NCI-H345 (cell line): ENCODE results near the gene ENTPD1.
"Not testable (repeated sequence)": the region's sequence is repeated elsewhere in the genome, so short reads cannot be mapped to it uniquely, and the experiment has no call there.

ENCODE experiments used
- DNase-seq: peaks from one replicate; lab custom pipeline; 2025; lab: John Stamatoyannopoulos, UW

ENTPD1 gene, protein sequence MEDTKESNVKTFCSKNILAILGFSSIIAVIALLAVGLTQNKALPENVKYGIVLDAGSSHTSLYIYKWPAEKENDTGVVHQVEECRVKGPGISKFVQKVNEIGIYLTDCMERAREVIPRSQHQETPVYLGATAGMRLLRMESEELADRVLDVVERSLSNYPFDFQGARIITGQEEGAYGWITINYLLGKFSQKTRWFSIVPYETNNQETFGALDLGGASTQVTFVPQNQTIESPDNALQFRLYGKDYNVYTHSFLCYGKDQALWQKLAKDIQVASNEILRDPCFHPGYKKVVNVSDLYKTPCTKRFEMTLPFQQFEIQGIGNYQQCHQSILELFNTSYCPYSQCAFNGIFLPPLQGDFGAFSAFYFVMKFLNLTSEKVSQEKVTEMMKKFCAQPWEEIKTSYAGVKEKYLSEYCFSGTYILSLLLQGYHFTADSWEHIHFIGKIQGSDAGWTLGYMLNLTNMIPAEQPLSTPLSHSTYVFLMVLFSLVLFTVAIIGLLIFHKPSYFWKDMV

DNA sequence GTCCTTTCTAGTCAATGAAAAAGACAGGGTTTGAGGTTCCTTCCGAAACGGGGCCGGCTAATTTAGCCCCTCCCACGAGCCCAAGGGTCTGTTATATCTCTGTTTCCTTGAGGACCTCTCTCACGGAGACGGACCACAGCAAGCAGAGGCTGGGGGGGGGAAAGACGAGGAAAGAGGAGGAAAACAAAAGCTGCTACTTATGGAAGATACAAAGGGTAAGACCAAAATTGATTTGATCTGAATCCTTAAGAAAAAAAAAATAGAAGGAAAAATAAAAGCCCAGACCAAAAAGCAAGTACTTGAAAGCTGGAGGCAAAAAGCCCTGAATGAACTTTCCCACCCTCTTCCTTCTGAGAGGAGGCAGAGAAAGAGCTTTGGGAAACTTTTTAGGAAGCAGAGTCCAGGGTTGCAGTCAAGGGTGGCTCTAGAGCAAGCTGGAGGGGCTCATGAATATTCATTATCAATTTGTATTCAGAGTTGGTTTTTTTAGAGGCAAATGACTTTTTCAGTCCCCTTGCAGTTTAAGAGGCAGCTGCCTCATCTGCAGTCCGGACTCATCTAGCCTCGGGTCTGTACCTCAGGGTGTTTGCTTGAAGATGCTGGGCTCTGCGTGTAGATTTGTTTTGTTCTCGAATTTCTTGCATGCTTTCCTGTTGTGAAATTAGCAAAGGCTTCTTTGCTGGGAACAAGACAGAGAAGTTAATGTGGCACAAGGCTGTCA lies at the start of gene ENTPD1:
Gene ENTPD1, plus strand, starts transcription at position 123 of the 721 bp plus-strand sequence. Its CDS starts 77 bp downstream, at position 200.
- DNase-seq = no peak

DNA sequence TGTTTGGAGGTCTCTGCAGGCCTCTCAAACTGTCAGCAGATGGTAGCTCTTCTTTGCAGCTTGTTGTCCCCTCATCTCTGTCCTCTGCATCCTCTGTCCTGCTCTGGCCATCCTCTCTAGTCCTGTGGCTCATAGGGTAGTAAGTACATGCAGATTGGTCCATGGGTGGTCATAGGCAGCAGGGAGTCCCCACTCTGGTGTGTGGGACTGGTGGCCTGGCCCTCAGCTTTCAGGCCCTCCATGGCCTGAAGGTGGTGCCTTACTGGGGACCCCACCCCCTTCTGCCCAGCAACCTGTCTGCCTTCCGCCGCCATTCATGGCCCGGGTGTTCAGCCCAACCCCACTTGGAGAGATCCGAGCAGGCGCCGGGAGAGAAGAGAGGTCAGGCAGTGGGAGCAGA lies 49.4 kb upstream of the ENTPD1 start:
- DNase-seq = no peak

DNA sequence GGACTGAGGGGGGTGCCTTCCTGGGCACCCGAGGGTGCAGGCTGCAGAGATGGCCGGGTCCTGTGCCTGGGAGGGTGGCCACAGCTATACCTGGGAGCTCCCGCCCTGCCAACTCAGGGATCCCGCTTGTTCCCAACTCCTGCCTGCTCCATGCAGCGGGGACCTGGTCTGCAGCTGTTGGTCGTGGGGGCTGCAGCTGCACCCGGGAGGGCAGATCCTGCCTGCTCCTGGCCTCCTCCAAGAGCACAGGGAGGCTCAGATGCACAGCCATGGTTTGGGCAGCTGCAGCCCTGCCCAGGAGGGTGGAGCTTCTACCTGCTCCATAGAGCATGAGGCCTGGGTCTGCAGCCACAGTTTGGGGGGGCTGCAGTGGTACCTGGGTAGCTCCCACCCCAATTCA lies 49.0 kb upstream of the ENTPD1 start:
- DNase-seq = no peak

DNA sequence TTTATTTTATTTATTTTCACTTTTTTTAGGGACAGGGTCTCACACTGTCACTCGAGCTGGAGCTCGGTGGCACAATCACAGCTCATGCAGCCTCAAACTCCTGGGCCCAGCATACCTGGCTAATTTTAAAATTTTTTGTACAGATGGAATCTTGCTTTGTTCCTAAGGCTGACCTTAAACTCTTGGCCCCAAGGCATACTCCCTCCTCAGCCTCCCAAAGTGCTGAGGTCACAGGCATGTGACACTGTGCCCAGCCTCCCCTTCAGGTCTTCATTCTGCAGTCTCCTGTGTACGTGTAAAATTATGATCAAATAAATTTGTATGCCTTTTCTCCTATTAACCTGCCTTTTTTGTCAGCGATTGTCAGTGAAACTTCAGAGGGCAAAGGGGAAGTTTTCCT lies 44.5 kb upstream of the ENTPD1 start:
- DNase-seq = no peak

DNA sequence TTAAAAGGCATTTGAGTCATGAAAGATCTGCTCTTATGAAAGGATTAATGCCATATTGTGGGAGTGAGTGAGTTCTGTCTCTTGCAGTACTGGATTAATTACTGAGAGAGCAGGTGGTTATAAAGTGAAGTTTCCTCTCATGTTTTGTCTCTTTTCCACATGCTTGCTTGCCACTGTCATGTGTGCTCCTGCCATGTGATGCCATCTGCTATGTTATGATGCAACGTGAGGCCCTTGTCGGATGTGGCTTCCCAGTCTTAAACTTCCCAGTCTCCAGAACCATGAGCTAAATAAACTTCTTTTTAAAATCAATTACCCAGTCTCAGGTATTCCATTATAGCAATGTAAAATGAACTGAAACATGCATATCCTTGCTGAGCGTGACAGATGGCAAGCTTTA lies 39.5 kb upstream of the ENTPD1 start:
- no peak for DNase-seq

DNA sequence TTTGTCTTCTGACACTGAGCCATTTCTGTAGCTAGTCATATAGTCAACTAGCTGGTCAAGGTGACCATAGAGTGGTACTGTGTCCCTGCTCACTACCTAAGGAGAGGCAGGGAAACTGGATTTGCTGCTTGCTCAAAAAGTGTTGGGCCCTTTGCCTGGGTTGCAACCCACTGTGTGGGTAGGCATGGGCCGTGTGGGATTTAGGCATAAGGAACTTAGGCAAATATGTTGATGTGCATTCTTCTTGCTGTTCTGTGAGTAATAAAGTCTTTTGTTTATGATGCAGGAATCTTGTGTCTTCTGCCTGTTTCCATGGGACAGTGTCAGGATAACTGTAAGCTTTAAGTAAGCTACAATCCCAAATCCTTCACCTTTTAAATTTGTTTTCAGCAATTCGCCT lies 39.1 kb upstream of the ENTPD1 start:
- DNase-seq = no peak

DNA sequence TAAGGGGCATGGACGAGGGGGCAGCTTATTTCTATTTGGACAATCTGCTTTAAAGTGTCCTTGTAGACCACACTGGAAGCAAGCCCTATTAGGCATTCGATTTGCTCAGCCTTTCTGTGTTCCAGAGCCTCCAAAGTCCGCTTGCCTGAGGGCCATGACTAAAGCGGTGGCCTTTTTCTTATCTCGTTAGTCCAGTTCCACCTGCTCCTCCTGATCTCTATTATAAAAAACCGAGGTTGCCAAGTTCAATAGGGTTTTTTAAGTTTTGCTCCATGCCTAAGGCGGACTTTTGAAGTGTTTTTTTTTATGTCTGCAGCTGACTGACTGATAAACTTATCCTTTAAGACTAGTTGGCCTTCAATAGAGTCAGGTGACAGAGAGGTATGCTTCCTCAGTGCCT lies 35.2 kb upstream of the ENTPD1 start:
- not testable (repeated sequence) for DNase-seq

DNA sequence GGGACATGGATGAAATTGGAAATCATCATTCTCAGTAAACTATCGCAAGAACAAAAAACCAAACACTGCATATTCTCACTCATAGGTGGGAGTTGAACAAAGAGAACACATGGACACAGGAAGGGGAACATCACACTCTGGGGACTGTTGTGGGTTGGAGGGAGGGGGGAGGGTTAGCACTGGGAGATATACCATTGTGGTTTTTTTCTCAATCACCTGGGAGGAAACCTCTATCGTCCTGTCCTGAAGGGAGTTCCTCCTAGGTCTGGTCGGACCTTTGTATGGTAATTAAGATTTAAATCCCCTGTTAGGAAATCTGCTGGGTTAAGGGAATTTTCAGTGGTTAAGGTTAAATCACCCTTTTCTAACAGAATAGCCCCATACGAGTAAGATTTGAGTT lies 33.5 kb upstream of the ENTPD1 start:
- not testable (repeated sequence) for DNase-seq

DNA sequence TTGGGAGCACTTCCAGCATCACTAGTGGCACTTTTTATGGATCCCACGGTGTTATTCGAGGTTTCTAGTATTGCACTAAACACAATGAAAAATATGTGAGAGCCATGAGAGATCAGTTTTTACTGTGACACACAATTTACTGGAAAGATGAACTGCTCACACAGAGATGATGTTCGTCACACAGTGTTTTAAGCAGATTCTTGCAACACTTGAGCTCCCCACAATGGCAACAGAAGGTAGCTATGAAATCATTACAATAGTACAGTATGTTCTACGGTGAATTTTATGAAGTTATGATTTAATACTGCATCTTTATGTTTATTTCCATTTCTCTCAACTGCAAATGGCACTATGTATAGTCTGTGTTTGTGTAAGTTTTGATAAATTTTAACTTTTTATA lies 27.4 kb upstream of the ENTPD1 start:
- DNase-seq = no peak

DNA sequence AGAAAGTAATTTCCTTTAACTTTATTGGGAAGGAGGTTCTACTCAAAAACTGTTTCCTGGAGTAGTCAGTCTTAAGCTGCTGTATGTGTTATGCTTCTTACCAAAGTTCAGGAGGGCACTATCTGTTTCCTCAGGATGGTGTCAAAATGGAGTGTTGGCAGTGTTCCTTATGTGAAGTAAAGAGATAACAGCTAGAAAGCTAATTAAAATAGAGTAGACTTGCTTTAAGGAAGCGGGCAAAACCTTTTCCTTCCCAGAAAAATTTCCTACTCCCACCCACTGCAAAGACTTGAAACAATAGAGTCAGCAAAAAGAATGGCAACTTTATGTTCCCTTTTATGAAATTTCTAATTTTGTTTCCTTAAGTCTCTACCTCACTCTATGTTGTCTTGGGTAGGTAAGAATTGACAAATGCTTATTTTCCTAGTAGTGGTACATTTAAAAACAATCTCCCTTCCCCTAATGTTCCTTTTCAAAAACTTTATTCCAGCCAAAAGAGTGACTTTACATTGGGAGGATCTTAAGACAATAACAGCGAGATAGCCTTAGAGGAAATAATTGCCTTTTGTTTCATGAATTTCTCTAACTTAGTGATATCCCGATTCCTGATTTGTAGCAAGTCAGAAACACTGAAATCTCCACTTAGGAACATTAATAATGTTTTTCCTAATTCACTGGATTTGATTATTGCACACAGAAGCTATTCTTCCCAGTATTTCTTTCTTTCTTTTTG lies 26.5 kb upstream of the ENTPD1 start:
- DNase-seq = no peak

DNA sequence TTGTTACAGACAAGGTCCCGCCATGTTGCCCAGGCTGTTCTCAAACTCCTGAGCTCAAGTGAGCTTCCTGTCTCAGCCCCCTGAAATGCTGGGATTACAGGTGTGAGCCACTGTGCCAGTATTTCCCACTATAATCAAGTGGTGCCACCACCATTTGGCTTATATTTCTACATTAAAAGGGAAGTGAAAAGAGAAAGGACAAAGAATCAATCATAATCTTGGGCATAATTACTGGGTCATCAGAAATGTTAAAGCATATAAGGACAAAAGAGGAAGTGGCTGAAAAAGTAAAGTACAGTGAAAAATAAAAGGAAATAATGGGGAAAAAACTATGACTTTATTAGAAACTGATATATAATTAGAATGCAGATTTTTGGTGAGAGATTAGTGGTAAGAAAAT lies 25.7 kb upstream of the ENTPD1 start:
- DNase-seq = no peak

DNA sequence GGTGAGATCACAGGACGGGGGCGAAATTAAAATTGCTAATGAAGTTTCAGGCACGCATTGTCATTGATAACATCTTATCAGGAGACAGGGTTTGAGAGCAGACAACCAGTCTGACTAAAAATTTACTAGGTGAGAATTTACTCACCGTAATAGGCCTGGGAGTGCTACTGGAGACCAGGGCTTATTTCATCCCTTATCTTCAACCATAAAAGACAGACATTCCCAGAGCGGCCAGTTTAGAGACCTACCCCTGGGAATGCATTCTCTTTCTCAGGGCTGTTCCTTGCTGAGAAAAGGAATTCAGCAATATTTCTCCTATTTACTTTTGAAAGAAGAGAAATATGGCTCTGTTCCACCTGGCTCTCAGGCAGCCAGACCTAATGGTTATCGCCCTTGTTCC lies 23.1 kb upstream of the ENTPD1 start:
- not testable (repeated sequence) for DNase-seq

DNA sequence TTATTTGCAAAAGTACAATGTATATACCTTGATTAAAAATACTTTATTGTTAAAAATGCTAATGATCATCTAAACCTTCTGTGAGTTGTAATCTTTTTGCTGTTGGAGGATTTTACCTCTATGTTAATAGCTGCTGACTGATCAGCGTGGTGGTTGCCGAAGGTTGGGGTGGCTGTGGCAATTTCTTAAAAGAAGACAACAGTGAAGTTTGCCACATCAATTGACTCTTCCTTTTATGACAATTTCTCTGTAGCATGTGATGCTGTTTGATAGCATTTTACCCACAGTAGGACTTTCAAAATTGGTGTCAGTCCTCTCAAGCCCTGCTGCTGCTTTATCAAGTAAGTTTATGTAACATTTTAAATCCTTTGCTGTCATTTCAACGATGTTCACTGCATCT lies 16.9 kb upstream of the ENTPD1 start:
- no peak for DNase-seq

DNA sequence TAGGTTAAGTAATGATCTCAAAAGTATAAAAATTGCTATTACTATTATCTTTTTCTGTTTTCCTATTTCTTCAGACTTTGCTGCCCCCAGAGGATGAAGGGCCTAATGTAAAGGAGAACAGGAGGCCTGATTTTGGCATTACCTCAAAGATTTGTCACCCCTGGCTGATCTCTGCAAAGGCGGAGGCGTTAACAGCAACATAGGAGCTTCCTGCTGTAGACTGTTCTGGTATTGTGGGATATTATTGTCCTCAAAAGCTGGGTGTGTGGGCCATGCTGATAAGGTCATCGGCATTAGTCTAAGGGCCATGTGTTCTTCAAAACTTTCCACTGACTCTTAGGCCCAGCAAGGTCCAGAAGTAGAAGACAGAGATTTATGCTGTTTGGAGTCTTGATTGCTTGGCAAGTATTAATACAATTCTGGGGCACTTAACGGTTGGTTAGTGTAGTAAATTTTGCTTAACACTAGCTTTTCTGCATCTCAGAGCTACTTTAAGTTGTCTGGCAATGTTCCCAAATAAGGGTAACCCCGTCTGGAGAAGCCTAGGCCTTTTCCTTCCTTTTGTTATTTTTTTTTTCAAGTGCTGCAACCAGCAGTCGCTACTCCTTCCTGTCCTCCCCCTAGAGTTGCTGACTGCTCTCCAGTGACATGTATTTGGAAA lies 14.0 kb upstream of the ENTPD1 start:
- DNase-seq = peak; percentile 27

DNA sequence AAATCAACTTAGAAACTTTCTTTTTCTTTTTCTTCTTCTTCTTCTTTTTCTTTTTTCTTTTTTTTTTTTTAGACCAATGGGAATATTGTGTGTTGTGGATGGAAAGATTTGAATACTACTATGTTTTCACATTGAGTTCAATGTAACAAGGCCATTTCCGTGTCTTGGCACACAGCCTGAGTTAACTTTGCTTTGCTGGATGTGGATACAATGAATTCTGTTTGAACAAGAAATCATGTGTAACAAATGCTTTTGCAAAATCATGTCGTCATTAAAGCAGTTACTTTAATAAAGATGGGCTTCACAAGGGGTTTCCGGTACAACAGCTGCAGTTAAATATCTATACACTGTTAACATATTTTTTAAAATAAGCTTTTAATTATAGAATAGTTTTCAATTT lies 13.5 kb upstream of the ENTPD1 start:
- DNase-seq = peak; percentile 79

DNA sequence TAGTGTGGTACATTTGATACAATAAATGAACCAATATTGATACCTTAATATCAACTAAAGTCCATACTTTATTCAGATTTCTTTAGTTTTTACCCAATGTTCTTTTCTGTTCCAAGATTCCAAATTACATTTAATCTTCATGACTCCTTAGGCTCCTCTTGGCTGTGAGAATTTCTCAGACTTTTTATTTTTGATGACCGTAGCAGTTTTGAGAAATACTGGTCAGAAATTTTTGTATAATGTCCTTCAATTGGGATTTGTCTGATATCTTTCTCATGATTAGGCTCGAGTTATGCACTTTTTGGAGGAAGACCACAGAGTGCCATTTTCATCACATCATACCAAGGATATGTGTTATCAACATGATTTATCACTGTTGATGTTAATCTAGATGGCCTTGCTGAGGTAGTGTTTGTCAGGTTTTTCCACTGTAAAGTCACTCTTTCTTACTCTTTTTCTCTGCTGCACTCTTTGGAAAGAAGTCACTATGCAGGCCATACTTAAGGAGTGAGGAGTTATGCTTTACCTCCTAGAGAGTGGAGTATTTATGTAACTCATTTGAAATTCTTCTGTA lies 12.9 kb upstream of the ENTPD1 start:
- DNase-seq = no peak

DNA sequence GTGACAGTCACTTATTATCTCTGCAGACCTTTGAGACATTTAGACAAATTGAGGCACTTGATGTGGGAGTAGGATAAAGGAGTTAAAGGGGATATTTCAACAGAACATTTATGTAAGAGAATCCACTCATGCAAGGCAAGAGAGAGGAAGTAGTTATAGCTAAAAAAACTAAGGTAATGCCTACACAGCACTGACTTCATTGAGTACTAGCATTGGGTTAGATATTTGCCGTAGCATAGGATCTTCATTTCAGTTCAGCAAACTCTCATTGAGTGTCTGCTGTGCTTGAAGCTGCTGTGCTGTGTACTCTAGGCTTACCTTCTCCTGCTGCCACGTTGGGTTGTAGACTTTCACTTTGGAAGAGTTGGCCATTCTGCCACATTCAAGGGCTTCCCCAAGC lies 10.5 kb upstream of the ENTPD1 start:
- no peak for DNase-seq

DNA sequence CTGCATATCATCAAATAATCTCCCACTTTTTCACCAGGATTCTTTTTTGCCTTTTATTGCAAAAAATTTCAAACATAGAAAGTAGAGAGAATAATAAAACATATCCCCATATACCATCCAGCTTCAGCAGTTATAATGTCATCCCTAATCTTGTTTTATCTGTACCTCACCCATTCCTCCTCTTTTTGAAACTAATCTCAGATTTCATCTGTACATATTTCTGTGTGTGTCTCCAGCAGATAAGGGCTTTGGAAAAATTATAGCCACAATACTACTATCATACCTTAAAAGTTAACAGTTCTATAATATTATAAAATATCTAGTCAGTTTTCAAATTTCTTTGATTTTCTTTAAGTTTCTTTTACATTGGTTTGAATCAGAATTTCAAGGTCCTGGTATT lies 7.6 kb upstream of the ENTPD1 start:
- DNase-seq = no peak

DNA sequence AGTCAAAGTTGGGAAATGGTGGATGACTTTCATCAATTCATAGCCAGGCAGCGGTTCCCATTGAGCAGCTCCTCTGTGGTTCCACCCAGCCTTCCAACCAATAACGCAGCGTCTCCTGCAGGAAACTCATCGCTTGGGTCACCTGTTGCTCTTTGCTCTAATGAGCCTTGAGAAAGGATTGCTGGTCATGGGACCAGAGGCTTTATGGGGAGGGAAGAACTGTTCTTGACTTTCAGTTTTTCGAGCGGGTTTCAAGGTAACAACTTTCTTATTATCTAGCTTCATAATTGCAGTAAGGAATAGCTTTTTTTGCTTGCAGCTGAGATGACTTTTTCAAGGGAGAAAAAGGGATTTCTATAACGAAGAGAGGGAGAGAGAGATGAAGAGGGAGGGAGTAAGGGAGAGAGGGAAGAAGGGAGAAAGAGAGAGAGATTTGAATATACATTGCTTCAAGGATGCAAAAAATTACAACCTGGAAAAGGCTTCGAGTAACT lies 405 bp upstream of the ENTPD1 start:
- no peak for DNase-seq

DNA sequence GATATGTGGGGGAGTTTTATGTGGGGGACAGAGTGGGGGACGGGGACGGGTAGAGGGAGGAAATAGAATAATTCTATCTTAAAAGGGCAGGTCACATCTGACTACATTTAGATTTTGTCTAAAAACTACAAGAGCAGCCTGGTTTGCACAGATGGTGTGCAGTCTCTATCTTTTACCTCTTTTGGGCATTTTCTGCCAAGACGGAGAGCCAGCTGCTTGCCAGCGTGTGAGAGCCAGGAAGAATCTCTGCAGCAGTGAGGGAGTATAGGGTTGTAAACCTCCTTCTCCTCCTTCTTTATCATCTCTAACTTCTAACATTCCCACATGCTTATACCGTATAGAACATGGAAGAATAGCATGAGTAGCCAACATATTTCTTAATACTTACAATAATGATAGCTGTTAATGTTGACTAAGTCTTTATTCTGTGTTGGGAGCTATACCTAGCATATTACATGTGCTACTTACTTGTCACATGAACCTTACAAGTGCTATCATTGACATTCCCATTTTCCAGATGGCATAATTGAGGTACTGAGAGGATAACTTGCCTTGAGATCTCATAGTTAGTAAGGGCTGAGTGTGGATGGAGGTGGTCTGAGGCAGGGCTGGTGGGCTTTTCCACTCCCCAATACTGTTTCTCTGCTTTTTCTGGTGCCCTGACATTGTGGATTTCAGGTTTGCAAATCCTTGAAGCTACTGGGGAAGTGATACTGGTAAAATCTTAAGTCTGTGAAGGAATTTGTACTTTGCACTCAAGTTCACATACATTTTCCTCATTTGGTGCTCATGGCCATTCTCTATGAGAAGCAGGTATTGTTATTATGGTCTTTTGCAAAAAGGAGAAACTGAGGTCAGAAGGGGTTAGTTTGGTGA lies 1.1 kb downstream of the ENTPD1 start:
- no peak for DNase-seq
